Measurements from ENCODE around the gene GPR162.
"Not testable (repeated sequence)": the region's sequence is repeated elsewhere in the genome, so short reads cannot be mapped to it uniquely, and the experiment has no call there.

GPR162 gene

GRCh38 chr12:6860116-6860515 lies 38.5 kb downstream of the GPR162 start:
- DNase-seq = no peak

- no peak for DNase-seq
Observed at GRCh38 chr12:6860942-6861341, 39.3 kb downstream of the GPR162 start.

- DNase-seq = no peak
Observed at GRCh38 chr12:6861391-6861790, 39.8 kb downstream of the GPR162 start.

GRCh38 chr12:6863033-6863432 lies 41.4 kb downstream of the GPR162 start:
- DNase-seq = no peak

GRCh38 chr12:6863586-6864321 lies 42.1 kb downstream of the GPR162 start:
- no peak for DNase-seq

- not testable (repeated sequence) for DNase-seq
Observed at GRCh38 chr12:6865307-6865706, 43.7 kb downstream of the GPR162 start.

- no peak for DNase-seq
Observed at GRCh38 chr12:6866163-6866919, 44.7 kb downstream of the GPR162 start.

- no peak for DNase-seq
Observed at GRCh38 chr12:6866920-6867412, 45.3 kb downstream of the GPR162 start.

- DNase-seq = peak; percentile 92
Observed at GRCh38 chr12:6867413-6868210, 46.0 kb downstream of the GPR162 start, which contains the start of gene TPI1. Gene TPI1 (plus strand): TSS chr12:6867531. CDS start chr12:6867567, 36 bp downstream.

GRCh38 chr12:6868211-6869048 lies 46.8 kb downstream of the GPR162 start:
- DNase-seq = peak; percentile 62

- peak; percentile 92 for DNase-seq
Observed at GRCh38 chr12:6869049-6870021, 47.7 kb downstream of the GPR162 start.

- not testable (repeated sequence) for DNase-seq
Observed at GRCh38 chr12:6870304-6870703, 48.7 kb downstream of the GPR162 start.

- DNase-seq = peak; percentile 76
Observed at GRCh38 chr12:6871052-6871957, 49.7 kb downstream of the GPR162 start.

- peak; percentile 92 for DNase-seq
Observed at GRCh38 chr12:6872073-6873048, 50.7 kb downstream of the GPR162 start.

- peak; percentile 99 for DNase-seq
Observed at GRCh38 chr12:6873094-6874014, 51.7 kb downstream of the GPR162 start, which contains the start of gene SPSB2. Gene SPSB2 (minus strand): TSS chr12:6873303. CDS start chr12:6872901, 402 bp downstream.

- DNase-seq = not testable (repeated sequence)
Observed at GRCh38 chr12:6874015-6874368, 52.4 kb downstream of the GPR162 start.

Data from hematopoietic multipotent progenitor cell treated with erythropoietin and hydrocortisone succinate and interleukin-3 and kit ligand, for 4 days (in vitro differentiated cells).